Anterior cingulate cortex (tissue), 58 donors: ENCODE data around the gene CETP.
"Not testable (repeated sequence)": the region's sequence is repeated elsewhere in the genome, so short reads cannot be mapped to it uniquely, and the experiment has no call there.

Experiments used
- DNase-seq, 58 donors: peaks; one replicate each; lab custom pipeline; 2025; lab: John Stamatoyannopoulos, UW

CETP gene

GRCh38 chr16:56933828-56934598, 27.7 kb upstream of the CETP start:
- no peak for DNase-seq

GRCh38 chr16:56934599-56935145, 27.1 kb upstream of the CETP start:
- DNase-seq, result not testable (repeated sequence)

- no peak for DNase-seq
Measured at GRCh38 chr16:56935201-56935600, 26.5 kb upstream of the CETP start.

- DNase-seq, result no peak
Measured at GRCh38 chr16:56936491-56936890, 25.3 kb upstream of the CETP start.

- peak in 2 of 58 donors; percentile 24 to 40 for DNase-seq
Measured at GRCh38 chr16:56936950-56937349, 24.8 kb upstream of the CETP start.

GRCh38 chr16:56938664-56939513, 22.9 kb upstream of the CETP start:
- no peak for DNase-seq

- no peak for DNase-seq
Measured at GRCh38 chr16:56939801-56940200, 21.9 kb upstream of the CETP start.

- no peak for DNase-seq
Measured at GRCh38 chr16:56941092-56941491, 20.7 kb upstream of the CETP start.

- DNase-seq, result no peak
Measured at GRCh38 chr16:56941856-56942331, 19.9 kb upstream of the CETP start.

GRCh38 chr16:56943761-56944375, 17.9 kb upstream of the CETP start:
- DNase-seq, result no peak

- no peak for DNase-seq
Measured at GRCh38 chr16:56944954-56945839, 16.6 kb upstream of the CETP start.

GRCh38 chr16:56945847-56946527, 15.8 kb upstream of the CETP start:
- no peak for DNase-seq

GRCh38 chr16:56946767-56947603, 14.8 kb upstream of the CETP start:
- DNase-seq, result peak in 2 of 58 donors; percentile 24 to 25

GRCh38 chr16:56947604-56947995, 14.2 kb upstream of the CETP start:
- no peak for DNase-seq

- DNase-seq, result no peak
Measured at GRCh38 chr16:56948234-56948633, 13.5 kb upstream of the CETP start.

GRCh38 chr16:56950051-56950450, 11.7 kb upstream of the CETP start:
- DNase-seq, result no peak

- DNase-seq, result no peak
Measured at GRCh38 chr16:56950455-56950854, 11.3 kb upstream of the CETP start.
